CD14-positive monocyte (primary cell): ENCODE measurements around the gene KCNN2. TPM values are rescaled to one million over a fixed set of nuclear protein-coding genes. Genes with fewer than 3 reads are reported as not detected.

Experiments used
- DNase-seq, 3 donors: peaks; one replicate each; pipeline ENCODE4 v3.0.0-alpha.2; 2011 to 2022
- H2AFZ ChIP-seq: 2 replicates; pipeline ENCODE4 v1.6.0; 2012; ENCODE audit warnings: mild to moderate bottlenecking, low read depth, low read length, inconsistent platforms; ENCODE audit not compliant: insufficient read depth, poor library complexity, severe bottlenecking
- H3K27ac ChIP-seq, 2 donors: 1 replicate in 1 of 2; 2 replicates in 1 of 2; pipeline ENCODE4 v1.5.1; 2012 to 2013; ENCODE audit warnings: low read length in 2 of 2, control low read depth in 1 of 2, inconsistent platforms in 1 of 2, low read depth in 1 of 2, mild to moderate bottlenecking in 1 of 2
- H3K27me3 ChIP-seq, 2 donors: one replicate each; pipeline versions ENCODE4 v1.6.0 to v1.6.1; 2011 to 2013; ENCODE audit warnings: low read length in 2 of 2; ENCODE audit not compliant: control insufficient read depth in 2 of 2, insufficient read depth in 2 of 2
- H3K36me3 ChIP-seq, 2 donors: replicated peaks in 1 of 2; 1 replicate in 1 of 2; 2 replicates in 1 of 2; pipeline versions ENCODE4 v1.5.1 to v1.6.1; 2012 to 2013; ENCODE audit warnings: low read length in 2 of 2, control low read depth in 1 of 2, inconsistent platforms in 1 of 2, mild to moderate bottlenecking in 1 of 2; ENCODE audit not compliant: insufficient read depth in 2 of 2, control insufficient read depth in 1 of 2
- H3K4me1 ChIP-seq, 2 donors: 1 replicate in 1 of 2; 2 replicates in 1 of 2; pipeline versions ENCODE4 v1.5.1 to v1.6.1; 2012 to 2013; ENCODE audit warnings: low read length in 2 of 2, control low read depth in 1 of 2, inconsistent platforms in 1 of 2, mild to moderate bottlenecking in 1 of 2, moderate library complexity in 1 of 2; ENCODE audit not compliant: insufficient read depth in 2 of 2, control insufficient read depth in 1 of 2
- H3K4me2 ChIP-seq: replicated peaks from 2 replicates; pipeline ENCODE3; 2012; ENCODE audit warnings: low read length, moderate library complexity, mild to moderate bottlenecking; ENCODE audit not compliant: poor library complexity, severe bottlenecking; ENCODE audit errors: extremely low read depth
- H3K4me3 ChIP-seq, 3 experiments: fragments of 200-600 bp in 1 of 3; sonication (generic) in 1 of 3; replicated peaks in 1 of 3; 1 replicate in 2 of 3; 2 replicates in 1 of 3; pipeline ENCODE4 v1.5.1; 2011 to 2013; ENCODE audit warnings: low read length in 3 of 3, mild to moderate bottlenecking in 3 of 3, control low read depth in 2 of 3, low read depth in 2 of 3, inconsistent platforms in 1 of 3, moderate library complexity in 1 of 3
- H3K79me2 ChIP-seq: 2 replicates; pipeline ENCODE4 v1.6.0; 2012; ENCODE audit warnings: mild to moderate bottlenecking, control low read depth, inconsistent platforms, low read length, moderate library complexity; ENCODE audit not compliant: insufficient read depth
- H3K9ac ChIP-seq: 2 replicates; pipeline ENCODE4 v1.6.0; 2017; ENCODE audit warnings: low read length, mild to moderate bottlenecking; ENCODE audit not compliant: insufficient read depth, poor library complexity, severe bottlenecking
- H3K9me3 ChIP-seq, 2 donors: replicated peaks in 1 of 2; 1 replicate in 1 of 2; 2 replicates in 1 of 2; pipeline versions ENCODE4 v1.5.1 to v1.6.1; 2012 to 2013; ENCODE audit warnings: low read length in 2 of 2, control low read depth in 1 of 2; ENCODE audit not compliant: control insufficient read depth in 1 of 2, insufficient read depth in 1 of 2
- H4K20me1 ChIP-seq: 2 replicates; pipeline ENCODE4 v1.6.0; 2012; ENCODE audit warnings: mild to moderate bottlenecking, low read length, control low read depth, moderate library complexity; ENCODE audit not compliant: insufficient read depth
- H3K27ac Mint-ChIP-seq, 7 donors: one replicate each; pipeline ENCODE4 v1.8.0; 2020; ENCODE audit warnings: mild to moderate bottlenecking in 7 of 7, mixed read lengths in 7 of 7, moderate library complexity in 6 of 7, inconsistent platforms in 2 of 7
- H3K27me3 Mint-ChIP-seq, 3 donors: one replicate each; pipeline ENCODE4 v1.8.0; 2021 to 2022; ENCODE audit warnings: low read depth in 3 of 3, mild to moderate bottlenecking in 3 of 3, mixed read lengths in 3 of 3, moderate library complexity in 3 of 3, inconsistent platforms in 1 of 3
- H3K36me3 Mint-ChIP-seq, 2 donors: one replicate each; pipeline ENCODE4 v1.8.0; 2020; ENCODE audit warnings: mixed read lengths in 2 of 2, inconsistent platforms in 1 of 2, mild to moderate bottlenecking in 1 of 2
- H3K4me1 Mint-ChIP-seq: one replicate; pipeline ENCODE4 v1.8.0; 2020; ENCODE audit warnings: mild to moderate bottlenecking, mixed read lengths
- H3K4me3 Mint-ChIP-seq, 2 donors: one replicate each; pipeline ENCODE4 v1.8.0; 2020; ENCODE audit warnings: mild to moderate bottlenecking in 2 of 2, mixed read lengths in 2 of 2, moderate library complexity in 1 of 2
- H3K9me3 Mint-ChIP-seq, 7 donors: one replicate each; pipeline ENCODE4 v1.8.0; 2020 to 2022; ENCODE audit warnings: mixed read lengths in 7 of 7, mild to moderate bottlenecking in 6 of 7, moderate library complexity in 6 of 7, inconsistent platforms in 2 of 7
- whole genome bisulfite sequencing: methylation state at CpG from one replicate; pipeline ENCODE4 v1.1.5; 2013; ENCODE audit warnings: missing lambda C conversion rate; ENCODE audit not compliant: insufficient coverage; 5-methylcytosine and 5-hydroxymethylcytosine counted together
- intact Hi-C, 2 donors: fragments of 100-400 bp; cut with micrococcal nuclease; formaldehyde crosslinking; loops; one replicate each; pipeline versions ENCODE4 v1.15.0 to v1.15.1; 2023
- polyA plus RNA-seq, 3 donors: library from polyadenylated mRNA; depleted of rRNA in 1 of 3; unstranded in 2 of 3; stranded (reverse) in 1 of 3; fragments of 300-500 nt in 2 of 3; fragments of >200 nt in 1 of 3; fragmentation: Illumina TruSeq in 2 of 3; gene quantifications; 1 replicate in 2 of 3; 2 replicates in 1 of 3; pipeline ENCODE4 v1.2.3, GENCODE V29; 2012 to 2021
- TF ChIP-seq, protein P1 (sequence below): fragments of 200-600 bp; IDR thresholded peaks from one replicate; pipeline ENCODE4 v1.8.0; 2022; ENCODE audit warnings: antibody characterized with exemption, mild to moderate bottlenecking

The KCNN2 gene
- polyA plus RNA-seq, 3 donors: not detected

DNA sequence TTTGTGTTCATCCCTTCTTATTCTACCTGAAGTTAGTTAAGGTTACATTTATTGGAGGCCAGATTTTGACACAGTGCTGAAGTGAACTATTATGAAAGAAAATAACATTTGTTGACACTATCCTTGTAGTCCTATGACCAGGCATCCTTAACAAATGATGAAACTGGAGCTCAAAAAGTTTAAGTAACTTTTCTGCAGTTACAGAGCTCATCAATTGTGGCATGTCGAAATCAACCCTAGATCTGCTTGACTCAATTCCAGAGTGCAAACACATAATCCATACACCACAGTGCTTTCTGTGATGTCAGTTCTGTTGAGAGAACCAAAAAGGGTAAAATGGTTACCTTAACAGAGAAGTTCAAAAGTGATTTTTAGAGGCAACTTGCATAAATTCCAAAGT lies 28.6 kb downstream of the KCNN2 start:
- no peaks in the 10 kb centered on the region for H3K9me3 ChIP-seq
- DNase-seq: no peak
- intact Hi-C loops: no loop called here
- Mint-ChIP-seq H3K4me1 (no peaks in the 10 kb centered on the region), H3K27me3 (peaks cover 0 to 11% (median 2%) of the 10 kb centered on the region in 3 donors), H3K4me3 (no peak overlapping the region), H3K36me3 (no peaks in the 10 kb centered on the region), H3K9me3 (peaks cover 0 to 2% (median 0%) of the 10 kb centered on the region in 7 donors), H3K27ac (no peak overlapping the region)
- H2AFZ ChIP-seq: no peak overlapping the region
- no peak overlapping the region for H3K4me3 ChIP-seq
- WGBS: no CpG with 5 or more reads among the region's 1 CpG
- peaks cover 0 to 4% of the 10 kb centered on the region in 2 donors for H3K27me3 ChIP-seq
- no peak overlapping the region for H3K27ac ChIP-seq
- H3K79me2 ChIP-seq: no peaks in the 10 kb centered on the region
- H4K20me1 ChIP-seq: no peaks in the 10 kb centered on the region
- H3K36me3 ChIP-seq: no peaks in the 10 kb centered on the region
- no peak overlapping the region for H3K4me2 ChIP-seq
- H3K9ac ChIP-seq: no peak overlapping the region
- TF ChIP-seq, protein P1, sequence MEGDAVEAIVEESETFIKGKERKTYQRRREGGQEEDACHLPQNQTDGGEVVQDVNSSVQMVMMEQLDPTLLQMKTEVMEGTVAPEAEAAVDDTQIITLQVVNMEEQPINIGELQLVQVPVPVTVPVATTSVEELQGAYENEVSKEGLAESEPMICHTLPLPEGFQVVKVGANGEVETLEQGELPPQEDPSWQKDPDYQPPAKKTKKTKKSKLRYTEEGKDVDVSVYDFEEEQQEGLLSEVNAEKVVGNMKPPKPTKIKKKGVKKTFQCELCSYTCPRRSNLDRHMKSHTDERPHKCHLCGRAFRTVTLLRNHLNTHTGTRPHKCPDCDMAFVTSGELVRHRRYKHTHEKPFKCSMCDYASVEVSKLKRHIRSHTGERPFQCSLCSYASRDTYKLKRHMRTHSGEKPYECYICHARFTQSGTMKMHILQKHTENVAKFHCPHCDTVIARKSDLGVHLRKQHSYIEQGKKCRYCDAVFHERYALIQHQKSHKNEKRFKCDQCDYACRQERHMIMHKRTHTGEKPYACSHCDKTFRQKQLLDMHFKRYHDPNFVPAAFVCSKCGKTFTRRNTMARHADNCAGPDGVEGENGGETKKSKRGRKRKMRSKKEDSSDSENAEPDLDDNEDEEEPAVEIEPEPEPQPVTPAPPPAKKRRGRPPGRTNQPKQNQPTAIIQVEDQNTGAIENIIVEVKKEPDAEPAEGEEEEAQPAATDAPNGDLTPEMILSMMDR: no peak
- no peaks in the 10 kb centered on the region for H3K4me1 ChIP-seq

GRCh38 chr5:114391321-114391720 lies 29.5 kb downstream of the KCNN2 start:
- H3K27me3 Mint-ChIP-seq: peaks cover 0 to 11% (median 2%) of the 10 kb centered on the region in 3 donors
- no peaks in the 10 kb centered on the region for H3K4me1 Mint-ChIP-seq
- Histone ChIP-seq H3K9ac (no peak overlapping the region), H3K79me2 (no peaks in the 10 kb centered on the region), H4K20me1 (no peaks in the 10 kb centered on the region), H2AFZ (no peak overlapping the region), H3K4me1 (no peaks in the 10 kb centered on the region), H3K4me2 (no peak overlapping the region), H3K27ac (no peak overlapping the region), H3K36me3 (no peaks in the 10 kb centered on the region), H3K4me3 (no peak overlapping the region), H3K27me3 (peaks cover 0 to 4% of the 10 kb centered on the region in 2 donors), H3K9me3 (no peaks in the 10 kb centered on the region)
- TF ChIP-seq, protein P1: no peak
- intact Hi-C loops: no loop called here
- no CpG with 5 or more reads among the region's 1 CpG for WGBS
- no peak overlapping the region for H3K4me3 Mint-ChIP-seq
- no peak for DNase-seq
- H3K9me3 Mint-ChIP-seq: no peaks in the 10 kb centered on the region
- no peak overlapping the region for H3K27ac Mint-ChIP-seq
- no peaks in the 10 kb centered on the region for H3K36me3 Mint-ChIP-seq
